Measurements from ENCODE around the gene MYOM3.

- TF ChIP-seq POLR2AphosphoS2 (conservative IDR thresholded peaks at IDR 0.05; ENCODE audit: low read length) (no peak), RCOR1 (IDR thresholded peaks at IDR 0.05; ENCODE audit: low read depth, low read length) (no peak), RFX5 (IDR thresholded peaks at IDR 0.05) (no peak), CTCF (IDR thresholded peaks at IDR 0.05) (no peak), SMC3 (IDR thresholded peaks at IDR 0.05) (no peak), USF2 (IDR thresholded peaks at IDR 0.05) (no peak), MAFK (IDR thresholded peaks at IDR 0.05; ENCODE audit: partially characterized antibody) (no peak), POLR2A (IDR thresholded peaks at IDR 0.05; ENCODE audit: low read length) (no peak), NPAS2 (CRISPR knock-in tag; IDR thresholded peaks at IDR 0.05; ENCODE audit: borderline replicate concordance) (no peak), ZNF302 (CRISPR knock-in tag; IDR thresholded peaks at IDR 0.05) (no peak), RAD21 (conservative IDR thresholded peaks at IDR 0.05 in 1 of 2, IDR thresholded peaks at IDR 0.05 in 1 of 2) (no peak), CEBPB (IDR thresholded peaks at IDR 0.05) (no peak)
Observed at GRCh38 chr1:24117132-24117531, 5.2 kb upstream of the MYOM3 start.

Data from A549 (cell line).